ENCODE results near the gene F13A1. TPM values are rescaled to one million over a fixed set of nuclear protein-coding genes. Genes with fewer than 3 reads are reported as not detected.

F13A1 gene
- total RNA-seq, 1 donor from 2014 or later: 91.9 TPM

DNA sequence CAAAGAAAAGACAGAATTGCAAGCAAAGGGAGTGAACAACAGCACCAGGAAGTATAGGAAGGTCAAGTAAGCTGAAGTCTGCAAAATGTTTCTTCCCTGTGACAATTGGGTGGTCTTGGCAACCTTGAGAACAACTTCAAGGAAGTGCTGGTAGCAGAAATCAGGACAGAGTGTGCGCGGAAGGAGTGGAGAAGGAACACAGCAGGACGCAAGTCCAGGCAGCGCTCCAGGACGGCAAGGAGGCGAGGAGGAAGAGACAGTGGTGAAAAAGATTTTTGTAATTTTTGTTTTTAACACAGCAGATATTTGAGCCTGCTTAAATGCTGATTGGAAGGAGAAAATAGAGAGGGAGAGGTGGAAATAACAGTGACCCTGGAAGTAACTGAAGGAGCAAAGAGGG lies 141.7 kb downstream of the F13A1 start:
- intact Hi-C loops (cut with DNase I): no loop called here

DNA sequence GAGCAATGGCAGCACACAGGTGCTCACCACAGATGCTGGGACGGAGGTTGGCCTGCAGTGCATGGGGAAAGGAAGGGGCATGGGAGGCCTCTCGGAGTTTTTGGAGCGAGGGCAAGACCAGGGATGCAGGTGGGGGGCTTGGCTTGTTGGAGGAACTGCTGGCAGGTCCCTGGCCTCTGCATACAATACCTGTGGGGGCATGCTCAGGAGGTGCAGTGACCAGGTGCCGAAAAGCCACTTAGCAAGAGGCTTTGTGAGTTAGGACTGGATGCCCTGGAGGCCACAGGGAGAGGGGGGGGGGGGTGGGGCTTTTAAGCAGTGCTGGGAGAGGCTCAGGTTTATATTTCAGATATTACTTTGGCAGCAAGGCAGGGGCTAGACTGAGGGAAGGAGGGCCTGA lies 142.7 kb downstream of the F13A1 start:
- no peak for DNase-seq (ENCODE audit: low spot score in 2 of 2)
- TF ChIP-seq, protein P1, sequence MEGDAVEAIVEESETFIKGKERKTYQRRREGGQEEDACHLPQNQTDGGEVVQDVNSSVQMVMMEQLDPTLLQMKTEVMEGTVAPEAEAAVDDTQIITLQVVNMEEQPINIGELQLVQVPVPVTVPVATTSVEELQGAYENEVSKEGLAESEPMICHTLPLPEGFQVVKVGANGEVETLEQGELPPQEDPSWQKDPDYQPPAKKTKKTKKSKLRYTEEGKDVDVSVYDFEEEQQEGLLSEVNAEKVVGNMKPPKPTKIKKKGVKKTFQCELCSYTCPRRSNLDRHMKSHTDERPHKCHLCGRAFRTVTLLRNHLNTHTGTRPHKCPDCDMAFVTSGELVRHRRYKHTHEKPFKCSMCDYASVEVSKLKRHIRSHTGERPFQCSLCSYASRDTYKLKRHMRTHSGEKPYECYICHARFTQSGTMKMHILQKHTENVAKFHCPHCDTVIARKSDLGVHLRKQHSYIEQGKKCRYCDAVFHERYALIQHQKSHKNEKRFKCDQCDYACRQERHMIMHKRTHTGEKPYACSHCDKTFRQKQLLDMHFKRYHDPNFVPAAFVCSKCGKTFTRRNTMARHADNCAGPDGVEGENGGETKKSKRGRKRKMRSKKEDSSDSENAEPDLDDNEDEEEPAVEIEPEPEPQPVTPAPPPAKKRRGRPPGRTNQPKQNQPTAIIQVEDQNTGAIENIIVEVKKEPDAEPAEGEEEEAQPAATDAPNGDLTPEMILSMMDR (IDR thresholded peaks at IDR 0.05): no peak
- H3K36me3 ChIP-seq: no peaks in the 10 kb centered on the region
- intact Hi-C loops (cut with DNase I): no loop called here
- H3K4me3 ChIP-seq: no peak overlapping the region
- H3K27ac ChIP-seq: no peak overlapping the region
- H3K27me3 ChIP-seq: no peaks in the 10 kb centered on the region
- H3K9me3 ChIP-seq: no peaks in the 10 kb centered on the region
- no peaks in the 10 kb centered on the region for H3K4me1 ChIP-seq

More for the DNA sequence above, 141.7 kb downstream of the F13A1 start:
- H3K9me3 ChIP-seq: no peaks in the 10 kb centered on the region
- no peaks in the 10 kb centered on the region for H3K4me1 ChIP-seq
- no peak overlapping the region for H3K4me3 ChIP-seq
- TF ChIP-seq, protein P1 (IDR thresholded peaks at IDR 0.05): no peak
- H3K27me3 ChIP-seq: no peaks in the 10 kb centered on the region
- no peaks in the 10 kb centered on the region for H3K36me3 ChIP-seq
- no peak for DNase-seq (ENCODE audit: low spot score in 2 of 2)
- H3K27ac ChIP-seq: no peak overlapping the region

DNA sequence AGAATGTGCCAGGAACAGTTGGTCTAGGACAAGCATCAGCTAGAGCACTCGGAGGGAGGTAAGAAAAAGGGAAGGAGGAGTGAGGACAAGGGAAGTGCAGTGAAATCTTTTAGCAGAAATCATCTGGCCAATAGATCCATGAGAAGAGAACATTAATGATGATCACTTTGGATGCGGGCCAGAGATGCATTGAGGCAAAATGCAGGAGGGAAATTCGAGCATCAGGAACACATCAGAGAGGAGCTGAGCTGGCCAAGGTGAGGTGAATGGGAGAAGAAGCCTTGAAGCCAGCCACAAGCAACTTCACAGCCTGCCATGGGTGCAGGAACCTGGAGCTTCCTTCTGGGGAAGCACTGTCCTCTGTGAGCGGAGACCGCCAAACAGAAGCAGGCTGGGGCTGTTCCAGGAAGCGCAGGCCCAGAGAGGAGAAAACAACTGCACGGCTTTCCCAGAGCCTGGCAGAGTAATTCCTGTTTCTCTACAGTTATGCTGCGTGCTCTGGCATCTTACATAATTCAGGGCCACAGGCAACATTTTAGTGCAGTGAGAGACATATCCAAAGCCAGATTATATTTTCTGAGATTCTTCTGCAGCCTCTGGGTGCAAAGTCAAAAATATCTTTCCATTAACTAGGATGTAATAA lies 143.8 kb downstream of the F13A1 start:
- TF ChIP-seq, protein P1 (IDR thresholded peaks at IDR 0.05): no peak

DNA sequence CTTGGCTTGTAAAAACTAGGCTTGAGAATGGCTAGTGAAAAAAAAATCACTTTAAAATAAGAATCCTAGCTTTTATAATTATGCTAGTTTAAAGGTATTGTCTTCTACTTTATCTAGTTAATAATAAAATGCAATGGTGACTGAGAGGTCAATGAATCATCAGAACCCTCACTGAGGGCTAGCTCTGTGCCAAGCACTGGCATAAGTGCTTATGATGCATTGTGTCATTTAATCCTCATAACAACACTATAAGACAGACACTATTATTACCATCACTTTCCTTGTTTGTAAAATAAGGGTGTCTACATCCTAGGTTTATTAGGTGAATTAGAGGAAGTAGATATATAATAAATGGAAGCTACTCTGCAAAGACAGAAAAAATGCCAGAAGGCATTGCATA lies 144.3 kb downstream of the F13A1 start:
- no peaks in the 10 kb centered on the region for H3K9me3 ChIP-seq
- intact Hi-C loops (cut with DNase I): no loop called here
- no peaks in the 10 kb centered on the region for H3K36me3 ChIP-seq
- DNase-seq (ENCODE audit: low spot score in 2 of 2): no peak
- no peaks in the 10 kb centered on the region for H3K27me3 ChIP-seq
- no peaks in the 10 kb centered on the region for H3K4me1 ChIP-seq
- no peak overlapping the region for H3K27ac ChIP-seq
- TF ChIP-seq, protein P1 (IDR thresholded peaks at IDR 0.05): no peak
- H3K4me3 ChIP-seq: no peak overlapping the region

More for the DNA sequence above, 143.8 kb downstream of the F13A1 start:
- DNase-seq (ENCODE audit: low spot score in 2 of 2): no peak
- Histone ChIP-seq H3K36me3 (no peaks in the 10 kb centered on the region), H3K27ac (no peak overlapping the region), H3K9me3 (no peaks in the 10 kb centered on the region), H3K27me3 (no peaks in the 10 kb centered on the region), H3K4me1 (no peaks in the 10 kb centered on the region), H3K4me3 (no peak overlapping the region)
- intact Hi-C loops (cut with DNase I): no loop called here

DNA sequence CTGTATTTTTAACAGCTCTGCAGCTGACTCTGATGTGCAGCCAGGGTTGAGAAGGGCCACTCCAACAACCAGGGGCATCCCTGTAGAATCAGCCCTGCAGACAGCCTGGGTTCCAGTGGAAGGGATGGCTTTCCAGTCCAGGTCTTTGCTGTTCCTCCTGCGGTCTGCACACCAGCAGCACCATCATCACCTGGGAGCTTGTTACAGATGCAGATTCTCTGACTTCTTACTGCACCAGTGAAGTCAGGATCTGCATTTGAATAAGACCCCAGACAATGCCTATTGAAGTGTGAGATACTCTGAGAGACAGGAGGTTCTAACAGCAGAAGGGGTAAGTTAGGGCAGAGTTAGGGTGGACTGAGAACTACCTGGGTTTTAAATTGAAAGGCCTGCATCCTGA lies 151.3 kb downstream of the F13A1 start:
- Histone ChIP-seq H3K4me3 (no peak overlapping the region), H3K4me1 (no peaks in the 10 kb centered on the region), H3K9me3 (no peaks in the 10 kb centered on the region), H3K27ac (no peak overlapping the region), H3K36me3 (no peaks in the 10 kb centered on the region), H3K27me3 (no peaks in the 10 kb centered on the region)
- TF ChIP-seq, protein P1 (IDR thresholded peaks at IDR 0.05): no peak
- intact Hi-C loops (cut with DNase I): no loop called here
- no peak for DNase-seq (ENCODE audit: low spot score in 2 of 2)

DNA sequence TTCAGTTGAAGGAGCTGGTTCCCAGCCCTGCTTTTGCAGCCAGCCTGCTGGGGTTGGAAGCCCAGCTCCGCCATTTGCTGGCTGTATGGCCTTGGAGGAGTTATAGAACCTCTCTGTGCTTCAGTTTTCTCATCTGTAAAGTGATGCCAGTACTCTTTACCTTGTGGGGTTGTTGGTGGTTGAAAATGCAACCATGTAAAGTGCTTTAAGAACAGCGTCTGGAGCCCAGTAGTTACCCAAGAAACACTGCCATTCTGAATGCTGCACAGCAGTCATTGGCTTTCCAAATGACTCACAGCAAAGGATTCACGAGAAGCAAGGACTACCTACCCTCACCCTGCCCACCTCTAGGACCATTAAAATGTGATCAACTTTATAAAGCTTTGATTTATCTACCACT lies 154.4 kb downstream of the F13A1 start:
- H3K36me3 ChIP-seq: no peaks in the 10 kb centered on the region
- H3K4me3 ChIP-seq: no peak overlapping the region
- no peaks in the 10 kb centered on the region for H3K27me3 ChIP-seq
- H3K27ac ChIP-seq: no peak overlapping the region
- H3K9me3 ChIP-seq: no peaks in the 10 kb centered on the region
- no peaks in the 10 kb centered on the region for H3K4me1 ChIP-seq
- intact Hi-C loops (cut with DNase I): no loop called here
- DNase-seq (ENCODE audit: low spot score in 2 of 2): no peak
- TF ChIP-seq, protein P1 (IDR thresholded peaks at IDR 0.05): no peak
